ENCODE data around the gene CT47C1.

CT47C1 gene

DNA sequence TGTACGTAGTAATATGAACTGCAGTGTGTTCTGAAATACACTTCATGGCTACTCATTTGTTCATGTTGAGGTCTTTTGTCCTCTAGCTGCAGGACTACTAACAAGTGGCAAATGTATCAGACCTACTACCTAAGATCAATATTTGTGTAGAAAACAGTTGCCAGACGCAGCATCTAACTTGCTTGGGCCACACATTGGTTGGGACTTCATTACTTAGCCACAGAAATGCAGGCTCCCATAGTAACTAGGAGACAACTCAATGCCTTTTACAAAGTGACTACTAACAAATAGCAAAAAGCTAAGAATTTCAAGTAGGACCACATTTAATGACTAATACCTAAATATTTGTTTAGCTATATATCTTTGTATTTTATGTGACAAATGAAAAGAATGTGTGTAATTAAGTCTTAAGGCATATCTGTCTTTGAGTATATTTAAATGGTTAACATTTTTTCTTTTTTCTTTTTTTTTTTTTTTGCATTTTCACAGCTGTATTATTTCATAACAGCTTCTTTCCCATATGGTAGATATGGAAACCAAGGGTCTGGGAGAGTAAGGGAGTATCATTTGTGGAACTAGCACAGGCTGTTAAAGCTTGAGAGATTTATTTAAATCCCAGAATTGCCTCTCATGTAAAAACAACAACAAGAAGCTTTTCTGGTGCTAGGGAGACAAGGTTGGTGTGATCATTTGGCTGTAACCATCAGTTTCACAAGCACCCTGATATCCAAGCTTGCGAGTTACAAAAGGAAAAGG lies 2.7 kb downstream of the CT47C1 start:
- Histone ChIP-seq H3K36me3 (ENCODE audit: insufficient read depth) (no peaks in the 10 kb centered on the region), H3K4me3 (IDR thresholded peaks at IDR 0.05; ENCODE audit: insufficient read depth, low read depth, low read length) (no peak overlapping the region), H4K20me1 (ENCODE audit: insufficient read depth) (no peaks in the 10 kb centered on the region), H3K9ac (no peak overlapping the region), H3K27me3 (ENCODE audit: insufficient read depth, low read depth) (no peaks in the 10 kb centered on the region), H2AFZ (ENCODE audit: low read depth) (no peak overlapping the region), H3K79me2 (ENCODE audit: insufficient read depth, low read depth) (no peaks in the 10 kb centered on the region), H3K4me1 (ENCODE audit: low read depth, poor library complexity, severe bottlenecking) (peaks cover 8% of the 10 kb centered on the region), H3K27ac (no peak overlapping the region), H3K4me2 (no peak overlapping the region)
- TF ChIP-seq CTCF (conservative IDR thresholded peaks at IDR 0.05; ENCODE audit: low read depth, low read length), result no peak

- no peak overlapping the region for H3K4me3 ChIP-seq (IDR thresholded peaks at IDR 0.05; ENCODE audit: insufficient read depth, low read depth, low read length)
- H3K27ac ChIP-seq, result no peak overlapping the region
- H3K4me1 ChIP-seq (ENCODE audit: low read depth, poor library complexity, severe bottlenecking), result no peaks in the 10 kb centered on the region
- no peak overlapping the region for H3K9ac ChIP-seq
- H3K36me3 ChIP-seq (ENCODE audit: insufficient read depth), result no peaks in the 10 kb centered on the region
- no peaks in the 10 kb centered on the region for H4K20me1 ChIP-seq (ENCODE audit: insufficient read depth)
- no peaks in the 10 kb centered on the region for H3K79me2 ChIP-seq (ENCODE audit: insufficient read depth, low read depth)
- no peak for TF ChIP-seq CTCF (conservative IDR thresholded peaks at IDR 0.05; ENCODE audit: low read depth, low read length)
- no peaks in the 10 kb centered on the region for H3K27me3 ChIP-seq (ENCODE audit: insufficient read depth, low read depth)
- no peak overlapping the region for H3K4me2 ChIP-seq
- no peak overlapping the region for H2AFZ ChIP-seq (ENCODE audit: low read depth)
These were observed 9.5 kb downstream of the CT47C1 start for GRCh38 chrX:119082278-119082677.

- no peaks in the 10 kb centered on the region for H3K79me2 ChIP-seq (ENCODE audit: insufficient read depth, low read depth)
- H3K4me3 ChIP-seq (IDR thresholded peaks at IDR 0.05; ENCODE audit: insufficient read depth, low read depth, low read length), result no peak overlapping the region
- H3K4me1 ChIP-seq (ENCODE audit: low read depth, poor library complexity, severe bottlenecking), result no peaks in the 10 kb centered on the region
- H3K27ac ChIP-seq, result no peak overlapping the region
- H3K27me3 ChIP-seq (ENCODE audit: insufficient read depth, low read depth), result no peaks in the 10 kb centered on the region
- H2AFZ ChIP-seq (ENCODE audit: low read depth), result no peak overlapping the region
- no peaks in the 10 kb centered on the region for H3K36me3 ChIP-seq (ENCODE audit: insufficient read depth)
- H4K20me1 ChIP-seq (ENCODE audit: insufficient read depth), result no peaks in the 10 kb centered on the region
- no peak overlapping the region for H3K9ac ChIP-seq
- H3K4me2 ChIP-seq, result no peak overlapping the region
- TF ChIP-seq CTCF (conservative IDR thresholded peaks at IDR 0.05; ENCODE audit: low read depth, low read length), result no peak
These were observed 12.0 kb downstream of the CT47C1 start for GRCh38 chrX:119084766-119085165.

- H2AFZ ChIP-seq (ENCODE audit: low read depth), result no peak overlapping the region
- no peaks in the 10 kb centered on the region for H3K4me1 ChIP-seq (ENCODE audit: low read depth, poor library complexity, severe bottlenecking)
- TF ChIP-seq CTCF (conservative IDR thresholded peaks at IDR 0.05; ENCODE audit: low read depth, low read length), result no peak
- H3K27me3 ChIP-seq (ENCODE audit: insufficient read depth, low read depth), result no peaks in the 10 kb centered on the region
- H3K9ac ChIP-seq, result no peak overlapping the region
- no peaks in the 10 kb centered on the region for H3K36me3 ChIP-seq (ENCODE audit: insufficient read depth)
- no peak overlapping the region for H3K4me2 ChIP-seq
- no peaks in the 10 kb centered on the region for H3K79me2 ChIP-seq (ENCODE audit: insufficient read depth, low read depth)
- H3K27ac ChIP-seq, result no peak overlapping the region
- no peak overlapping the region for H3K4me3 ChIP-seq (IDR thresholded peaks at IDR 0.05; ENCODE audit: insufficient read depth, low read depth, low read length)
- H4K20me1 ChIP-seq (ENCODE audit: insufficient read depth), result no peaks in the 10 kb centered on the region
These were observed 14.3 kb downstream of the CT47C1 start for GRCh38 chrX:119087121-119087520.

Data from KMS-11 (cell line).